Amniotic stem cell (primary cell): ENCODE data around the gene DBET.
"Not testable (repeated sequence)": the region's sequence is repeated elsewhere in the genome, so short reads cannot be mapped to it uniquely, and the experiment has no call there.

ENCODE experiments used
- DNase-seq: peaks from one replicate; lab custom pipeline; 2025; lab: John Stamatoyannopoulos, UW

Gene DBET

GRCh38 chr4:190049378-190050239 lies 14.7 kb upstream of the DBET start:
- not testable (repeated sequence) for DNase-seq

- not testable (repeated sequence) for DNase-seq
Observed at GRCh38 chr4:190058997-190059396, 5.3 kb upstream of the DBET start.

- not testable (repeated sequence) for DNase-seq
Observed at GRCh38 chr4:190064805-190065204, 503 bp downstream of the DBET start.

- DNase-seq: not testable (repeated sequence)
Observed at GRCh38 chr4:190068351-190068750, 4.0 kb downstream of the DBET start.

- DNase-seq: not testable (repeated sequence)
Observed at GRCh38 chr4:190093052-190093451, 28.8 kb downstream of the DBET start.

- not testable (repeated sequence) for DNase-seq
Observed at GRCh38 chr4:190094031-190094430, 29.7 kb downstream of the DBET start.

- DNase-seq: not testable (repeated sequence)
Observed at GRCh38 chr4:190095335-190095734, 31.0 kb downstream of the DBET start.

- DNase-seq: not testable (repeated sequence)
Observed at GRCh38 chr4:190099605-190100004, 35.3 kb downstream of the DBET start.

- not testable (repeated sequence) for DNase-seq
Observed at GRCh38 chr4:190101525-190101924, 37.2 kb downstream of the DBET start.

- DNase-seq: not testable (repeated sequence)
Observed at GRCh38 chr4:190106191-190106590, 41.9 kb downstream of the DBET start.

- DNase-seq: not testable (repeated sequence)
Observed at GRCh38 chr4:190106611-190107480, 42.5 kb downstream of the DBET start.

GRCh38 chr4:190107766-190108485 lies 43.6 kb downstream of the DBET start:
- DNase-seq: not testable (repeated sequence)

GRCh38 chr4:190108756-190109155 lies 44.5 kb downstream of the DBET start:
- not testable (repeated sequence) for DNase-seq

GRCh38 chr4:190109390-190110011 lies 45.2 kb downstream of the DBET start:
- not testable (repeated sequence) for DNase-seq

GRCh38 chr4:190110033-190110432 lies 45.7 kb downstream of the DBET start:
- not testable (repeated sequence) for DNase-seq

- not testable (repeated sequence) for DNase-seq
Observed at GRCh38 chr4:190110570-190111295, 46.4 kb downstream of the DBET start.

GRCh38 chr4:190112879-190113278 lies 48.6 kb downstream of the DBET start:
- DNase-seq: not testable (repeated sequence)

GRCh38 chr4:190114991-190115390 lies 50.7 kb downstream of the DBET start:
- DNase-seq: not testable (repeated sequence)
